HCT116 (cell line): ENCODE data around the gene EMC10.

Experiments
- CEBPB ChIP-seq: IDR thresholded peaks from 2 replicates; pipeline ENCODE4 v1.6.1; 2012; ENCODE audit warnings: low read depth
- CTCF ChIP-seq, 3 experiments: fragments of 200-600 bp in 1 of 3; sonication (generic) in 1 of 3; IDR thresholded peaks in 2 of 3; conservative IDR thresholded peaks in 1 of 3; 2 replicates each; pipeline ENCODE4 v1.5.1; 2012 to 2017; ENCODE audit warnings: low read depth in 2 of 3, low read length in 2 of 3, antibody characterized with exemption in 1 of 3, borderline replicate concordance in 1 of 3, control low read depth in 1 of 3, mild to moderate bottlenecking in 1 of 3, mixed read lengths in 1 of 3, mixed run types in 1 of 3, moderate library complexity in 1 of 3; ENCODE audit not compliant: insufficient read depth in 1 of 3
- EGR1 ChIP-seq: IDR thresholded peaks from 2 replicates; pipeline ENCODE4 v1.6.1; 2012; ENCODE audit warnings: low read depth
- EZH2 ChIP-seq: fragments of 200-600 bp; sonication (generic); IDR thresholded peaks from 2 replicates; pipeline ENCODE4 v1.6.1; 2017; ENCODE audit warnings: antibody characterized with exemption, mixed run types
- FOSL1 ChIP-seq: IDR thresholded peaks from 2 replicates; pipeline ENCODE4 v1.6.1; 2012; ENCODE audit warnings: low read depth
- MAX ChIP-seq: IDR thresholded peaks from 2 replicates; pipeline ENCODE4 v1.6.1; 2012
- POLR2AphosphoS5 ChIP-seq: IDR thresholded peaks from 2 replicates; pipeline ENCODE4 v1.6.1; 2011; ENCODE audit warnings: mild to moderate bottlenecking, low read depth, low read length, moderate library complexity
- RAD21 ChIP-seq: IDR thresholded peaks from 2 replicates; pipeline ENCODE4 v1.6.1; 2012; ENCODE audit warnings: low read depth, mild to moderate bottlenecking
- TCF7L2 ChIP-seq: IDR thresholded peaks from 2 replicates; pipeline ENCODE4 v1.7.0; 2011; ENCODE audit warnings: borderline replicate concordance, inconsistent platforms; ENCODE audit not compliant: insufficient read depth, insufficient read length; ENCODE audit errors: extremely low read depth
- TF ChIP-seq, protein P1 (sequence below): IDR thresholded peaks from 2 replicates; pipeline ENCODE4 v1.6.1; 2012; ENCODE audit warnings: low read depth

DNA sequence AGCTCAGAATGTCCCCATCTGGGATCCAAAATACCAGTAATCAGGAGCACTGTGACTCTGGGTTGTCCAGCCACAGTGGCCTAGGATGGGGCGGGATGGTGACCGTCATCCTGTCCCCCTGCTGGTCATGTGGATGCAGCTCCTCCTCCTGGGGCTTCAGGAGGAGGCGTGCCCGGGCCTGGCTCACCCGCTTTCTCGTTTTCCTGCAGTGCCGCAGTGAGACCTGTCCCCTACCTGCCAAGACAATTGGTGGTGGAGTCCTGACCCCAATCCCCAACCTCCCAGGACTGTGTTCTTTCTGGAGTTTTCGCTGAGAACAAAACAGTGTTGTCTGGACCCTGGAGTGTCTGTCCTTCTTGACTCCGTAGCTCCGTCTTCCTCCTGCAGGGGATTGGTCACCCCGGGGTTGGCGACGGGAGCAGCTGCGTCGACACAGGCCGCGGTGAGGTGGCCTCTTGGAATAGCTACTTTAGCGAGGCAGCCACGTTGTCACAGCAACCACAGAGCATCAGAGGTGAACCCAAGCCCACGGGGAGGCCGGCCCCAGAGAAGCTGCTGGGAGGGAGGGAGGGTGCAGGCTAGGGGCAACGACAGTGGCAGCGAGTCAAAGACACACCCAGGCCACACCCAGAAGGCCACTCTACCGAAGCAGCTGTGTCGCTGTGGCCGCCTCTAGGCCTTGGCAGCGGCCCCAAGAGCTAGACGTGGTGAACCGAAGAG, 10.2 kb upstream of the EMC10 start:
- TF ChIP-seq CTCF (IDR thresholded peaks at IDR 0.05 in 2 of 3, conservative IDR thresholded peaks at IDR 0.05 in 1 of 3; ENCODE audit: borderline replicate concordance in 1 of 3, insufficient read depth in 1 of 3, low read depth in 2 of 3, low read length in 2 of 3) (peak in 2 of 3 experiments; percentile 56 to 67; a peak in 4 of 6 replicates), RAD21 (no peak; the same call in 1 of the 2 replicates), EGR1 (no peak), FOSL1 (no peak), POLR2AphosphoS5 (peak; percentile 46; the same call in 1 of the 2 replicates), TCF7L2 (no peak), MAX (no peak), CEBPB (no peak), EZH2 (no peak)
- TF ChIP-seq, protein P1, sequence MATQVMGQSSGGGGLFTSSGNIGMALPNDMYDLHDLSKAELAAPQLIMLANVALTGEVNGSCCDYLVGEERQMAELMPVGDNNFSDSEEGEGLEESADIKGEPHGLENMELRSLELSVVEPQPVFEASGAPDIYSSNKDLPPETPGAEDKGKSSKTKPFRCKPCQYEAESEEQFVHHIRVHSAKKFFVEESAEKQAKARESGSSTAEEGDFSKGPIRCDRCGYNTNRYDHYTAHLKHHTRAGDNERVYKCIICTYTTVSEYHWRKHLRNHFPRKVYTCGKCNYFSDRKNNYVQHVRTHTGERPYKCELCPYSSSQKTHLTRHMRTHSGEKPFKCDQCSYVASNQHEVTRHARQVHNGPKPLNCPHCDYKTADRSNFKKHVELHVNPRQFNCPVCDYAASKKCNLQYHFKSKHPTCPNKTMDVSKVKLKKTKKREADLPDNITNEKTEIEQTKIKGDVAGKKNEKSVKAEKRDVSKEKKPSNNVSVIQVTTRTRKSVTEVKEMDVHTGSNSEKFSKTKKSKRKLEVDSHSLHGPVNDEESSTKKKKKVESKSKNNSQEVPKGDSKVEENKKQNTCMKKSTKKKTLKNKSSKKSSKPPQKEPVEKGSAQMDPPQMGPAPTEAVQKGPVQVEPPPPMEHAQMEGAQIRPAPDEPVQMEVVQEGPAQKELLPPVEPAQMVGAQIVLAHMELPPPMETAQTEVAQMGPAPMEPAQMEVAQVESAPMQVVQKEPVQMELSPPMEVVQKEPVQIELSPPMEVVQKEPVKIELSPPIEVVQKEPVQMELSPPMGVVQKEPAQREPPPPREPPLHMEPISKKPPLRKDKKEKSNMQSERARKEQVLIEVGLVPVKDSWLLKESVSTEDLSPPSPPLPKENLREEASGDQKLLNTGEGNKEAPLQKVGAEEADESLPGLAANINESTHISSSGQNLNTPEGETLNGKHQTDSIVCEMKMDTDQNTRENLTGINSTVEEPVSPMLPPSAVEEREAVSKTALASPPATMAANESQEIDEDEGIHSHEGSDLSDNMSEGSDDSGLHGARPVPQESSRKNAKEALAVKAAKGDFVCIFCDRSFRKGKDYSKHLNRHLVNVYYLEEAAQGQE = no peak
